Neuronal stem cell (in vitro differentiated cells): Measurements from ENCODE around the gene CLEC1B. TPM values are rescaled to one million over a fixed set of nuclear protein-coding genes. Genes with fewer than 3 reads are reported as not detected.

Experiments used
- DNase-seq: peaks from one replicate; pipeline ENCODE4 v3.0.0-alpha.2; 2013; ENCODE audit warnings: low spot score
- H2AFZ ChIP-seq: one replicate; pipeline ENCODE4 v1.6.1; 2013; ENCODE audit warnings: mild to moderate bottlenecking, low read length, inconsistent platforms
- H2AK5ac ChIP-seq: 2 replicates; pipeline ENCODE4 v1.6.1; 2013; ENCODE audit warnings: low read depth, mild to moderate bottlenecking, inconsistent platforms, low read length, moderate library complexity, mixed read lengths
- H2BK120ac ChIP-seq: 2 replicates; pipeline ENCODE4 v1.6.1; 2013; ENCODE audit warnings: low read depth, mild to moderate bottlenecking, inconsistent platforms, low read length, moderate library complexity, mixed read lengths
- H2BK12ac ChIP-seq: one replicate; pipeline ENCODE4 v1.6.1; 2013; ENCODE audit warnings: low read length, inconsistent platforms
- H2BK15ac ChIP-seq: 2 replicates; pipeline ENCODE4 v1.6.1; 2013; ENCODE audit warnings: mild to moderate bottlenecking, low read length, inconsistent platforms, mixed read lengths
- H2BK5ac ChIP-seq: one replicate; pipeline ENCODE4 v1.6.1; 2013; ENCODE audit warnings: inconsistent platforms, mild to moderate bottlenecking, low read length, moderate library complexity
- H3K14ac ChIP-seq: one replicate; pipeline ENCODE4 v1.6.1; 2013; ENCODE audit warnings: low read length, inconsistent platforms
- H3K18ac ChIP-seq: 2 replicates; pipeline ENCODE4 v1.6.1; 2013; ENCODE audit warnings: low read length, inconsistent platforms
- H3K23ac ChIP-seq: 2 replicates; pipeline ENCODE4 v1.6.1; 2013; ENCODE audit warnings: low read depth, mild to moderate bottlenecking, mixed read lengths, low read length, inconsistent platforms; ENCODE audit not compliant: poor library complexity
- H3K27ac ChIP-seq: replicated peaks from 3 replicates; pipeline ENCODE4 v1.5.1; 2013; ENCODE audit warnings: low read length, inconsistent platforms
- H3K27me3 ChIP-seq, 3 experiments: 2 replicates each; pipeline ENCODE4 v1.6.1; 2013; ENCODE audit warnings: low read length in 3 of 3, mild to moderate bottlenecking in 2 of 3, inconsistent platforms in 1 of 3, low read depth in 1 of 3, mixed read lengths in 1 of 3, moderate library complexity in 1 of 3; ENCODE audit not compliant: control insufficient read depth in 3 of 3, insufficient read depth in 3 of 3
- H3K36me3 ChIP-seq, 2 donors: replicated peaks in 1 of 2; 2 replicates each; pipeline ENCODE4 v1.6.1; 2013; ENCODE audit warnings: low read length in 2 of 2; ENCODE audit not compliant: control insufficient read depth in 2 of 2, insufficient read depth in 2 of 2
- H3K4ac ChIP-seq: 2 replicates; pipeline ENCODE4 v1.6.1; 2013; ENCODE audit warnings: inconsistent platforms, mild to moderate bottlenecking, low read length, moderate library complexity
- H3K4me1 ChIP-seq, 2 donors: 1 replicate in 1 of 2; 2 replicates in 1 of 2; pipeline ENCODE4 v1.6.1; 2013; ENCODE audit warnings: low read length in 2 of 2, low read depth in 1 of 2; ENCODE audit not compliant: control insufficient read depth in 2 of 2, insufficient read depth in 1 of 2
- H3K4me2 ChIP-seq: one replicate; pipeline ENCODE4 v1.6.1; 2013; ENCODE audit warnings: mild to moderate bottlenecking, low read length, inconsistent platforms; ENCODE audit not compliant: insufficient read depth, poor library complexity, severe bottlenecking
- H3K4me3 ChIP-seq, 2 donors: 2 replicates each; pipeline ENCODE4 v1.5.1; 2013; ENCODE audit warnings: low read length in 2 of 2, mild to moderate bottlenecking in 2 of 2, inconsistent platforms in 1 of 2, moderate library complexity in 1 of 2
- H3K79me1 ChIP-seq: one replicate; pipeline ENCODE4 v1.6.1; 2013; ENCODE audit warnings: low read depth, mild to moderate bottlenecking, inconsistent platforms, low read length, moderate library complexity
- H3K9ac ChIP-seq: one replicate; pipeline ENCODE4 v1.6.1; 2013; ENCODE audit warnings: mild to moderate bottlenecking, low read depth, low read length, inconsistent platforms; ENCODE audit not compliant: poor library complexity
- H3K9me3 ChIP-seq, 2 donors: replicated peaks in 1 of 2; 2 replicates each; pipeline versions ENCODE3 to v1.6.1; 2013; ENCODE audit warnings: low read length in 2 of 2, mild to moderate bottlenecking in 2 of 2, inconsistent platforms in 1 of 2, low read depth in 1 of 2, mixed read lengths in 1 of 2, moderate library complexity in 1 of 2; ENCODE audit not compliant: control insufficient read depth in 2 of 2, insufficient read depth in 1 of 2
- H4K8ac ChIP-seq: one replicate; pipeline ENCODE4 v1.6.1; 2013; ENCODE audit warnings: low read depth, mild to moderate bottlenecking, inconsistent platforms, low read length, moderate library complexity
- H4K91ac ChIP-seq: one replicate; pipeline ENCODE4 v1.6.1; 2013; ENCODE audit warnings: low read length, low read depth, mild to moderate bottlenecking, inconsistent platforms; ENCODE audit not compliant: poor library complexity
- WGBS, 2 donors: extraction: QIAGEN DNeasy Blood & Tissue Kit; methylation state at CpG; one replicate each; pipeline ENCODE4 v1.1.7; 2013; ENCODE audit warnings: missing lambda C conversion rate in 2 of 2, mixed read lengths in 1 of 2; ENCODE audit not compliant: insufficient read length in 2 of 2, insufficient replicate concordance in 1 of 2; ENCODE audit errors: extremely low coverage in 2 of 2; 5-methylcytosine and 5-hydroxymethylcytosine counted together
- polyA plus RNA-seq, 2 experiments: library from polyadenylated mRNA; stranded (reverse); fragments of 200-250 nt; gene quantifications; one replicate each; pipeline ENCODE4 v1.2.3, GENCODE V29; 2013

CLEC1B gene
- polyA plus RNA-seq (2013, experiment 1 of 2) = not detected
- polyA plus RNA-seq (2013, experiment 2 of 2) = not detected

GRCh38 chr12:9999016-9999415 is at the start of gene CLEC1B:
Gene CLEC1B, minus strand, starts transcription at chr12:9999121. Its CDS starts 21 bp downstream, at chr12:9999100.
- no peaks in the 10 kb centered on the region for H3K4me1 ChIP-seq
- H2BK15ac ChIP-seq = no peak within 1 kb of the TSS
- no peak within 1 kb of the TSS for H4K8ac ChIP-seq
- H3K79me1 ChIP-seq = no peaks in the 10 kb centered on the region
- H2AFZ ChIP-seq = no peak within 1 kb of the TSS
- H2BK12ac ChIP-seq = no peak within 1 kb of the TSS
- H3K14ac ChIP-seq = no peak within 1 kb of the TSS
- no peaks in the 10 kb centered on the region for H3K36me3 ChIP-seq
- H3K9me3 ChIP-seq = no peaks in the 10 kb centered on the region
- H2BK120ac ChIP-seq = no peak within 1 kb of the TSS
- H3K18ac ChIP-seq = no peak within 1 kb of the TSS
- no CpG with 5 or more reads among the region's 3 CpGs for WGBS, 2 donors
- H3K27me3 ChIP-seq = no peaks in the 10 kb centered on the region
- H2AK5ac ChIP-seq = no peak within 1 kb of the TSS
- no peak within 1 kb of the TSS for H3K4ac ChIP-seq
- no peak for DNase-seq
- H3K4me2 ChIP-seq = no peak within 1 kb of the TSS
- H2BK5ac ChIP-seq = no peak within 1 kb of the TSS
- H3K9ac ChIP-seq = no peak within 1 kb of the TSS
- no peak within 1 kb of the TSS for H3K4me3 ChIP-seq
- H4K91ac ChIP-seq = no peak within 1 kb of the TSS
- no peak within 1 kb of the TSS for H3K23ac ChIP-seq
- H3K27ac ChIP-seq = no peak within 1 kb of the TSS

DNA sequence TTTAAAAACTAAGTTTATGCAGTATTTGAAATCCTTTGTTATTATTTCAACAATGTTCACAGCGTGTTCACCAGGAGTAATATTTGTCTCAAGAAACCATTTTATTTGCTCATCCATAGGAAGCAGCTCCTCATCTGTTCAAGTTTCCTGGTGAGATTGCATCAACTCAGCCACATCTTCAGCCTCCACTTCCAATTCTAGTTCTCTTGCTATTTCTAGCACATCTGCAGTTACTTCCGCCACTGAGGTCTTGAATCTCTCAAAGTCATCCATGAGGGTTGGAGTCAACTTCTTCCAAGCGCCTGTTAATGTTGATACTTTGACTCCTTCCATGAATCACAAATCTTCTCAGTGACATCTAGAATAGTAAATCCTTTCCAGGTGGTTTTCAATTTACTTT is 49.6 kb upstream of the CLEC1B start:
- H3K4me3 ChIP-seq = no peak overlapping the region
- H2BK12ac ChIP-seq = no peak overlapping the region
- no peaks in the 10 kb centered on the region for H3K27me3 ChIP-seq
- no peaks in the 10 kb centered on the region for H3K4me1 ChIP-seq
- H2AK5ac ChIP-seq = no peak overlapping the region
- H3K4me2 ChIP-seq = no peak overlapping the region
- H3K18ac ChIP-seq = no peak overlapping the region
- H4K91ac ChIP-seq = no peak overlapping the region
- H3K27ac ChIP-seq = no peak overlapping the region
- H2BK120ac ChIP-seq = no peak overlapping the region
- no peaks in the 10 kb centered on the region for H3K36me3 ChIP-seq
- H3K9ac ChIP-seq = no peak overlapping the region
- H4K8ac ChIP-seq = no peak overlapping the region
- H3K23ac ChIP-seq = no peak overlapping the region
- no peaks in the 10 kb centered on the region for H3K79me1 ChIP-seq
- no peaks in the 10 kb centered on the region for H3K9me3 ChIP-seq
- DNase-seq = no peak
- no peak overlapping the region for H3K14ac ChIP-seq
- no peak overlapping the region for H2BK5ac ChIP-seq
- WGBS, 2 donors = no CpG with 5 or more reads among the region's 3 CpGs
- no peak overlapping the region for H3K4ac ChIP-seq
- no peak overlapping the region for H2BK15ac ChIP-seq
- H2AFZ ChIP-seq = no peak overlapping the region

- no peak overlapping the region for H2AFZ ChIP-seq
- H3K4me2 ChIP-seq = no peak overlapping the region
- no peak overlapping the region for H3K4me3 ChIP-seq
- H3K4me1 ChIP-seq = no peaks in the 10 kb centered on the region
- no peak overlapping the region for H4K8ac ChIP-seq
- H3K18ac ChIP-seq = no peak overlapping the region
- H3K27me3 ChIP-seq = no peaks in the 10 kb centered on the region
- H3K27ac ChIP-seq = no peak overlapping the region
- H3K14ac ChIP-seq = no peak overlapping the region
- H3K9me3 ChIP-seq = no peaks in the 10 kb centered on the region
- H3K36me3 ChIP-seq = no peaks in the 10 kb centered on the region
- no peak overlapping the region for H3K4ac ChIP-seq
- no peak overlapping the region for H3K23ac ChIP-seq
- no peak overlapping the region for H3K9ac ChIP-seq
- no peak overlapping the region for H4K91ac ChIP-seq
- no peak for DNase-seq
- H2AK5ac ChIP-seq = no peak overlapping the region
- H2BK15ac ChIP-seq = no peak overlapping the region
- H2BK5ac ChIP-seq = no peak overlapping the region
- H2BK120ac ChIP-seq = no peak overlapping the region
- H3K79me1 ChIP-seq = no peaks in the 10 kb centered on the region
- H2BK12ac ChIP-seq = no peak overlapping the region
These were observed 43.2 kb upstream of the CLEC1B start for GRCh38 chr12:10042167-10042566.

GRCh38 chr12:10033783-10034545 is 35.0 kb upstream of the CLEC1B start:
- no peak overlapping the region for H3K18ac ChIP-seq
- no peak overlapping the region for H2BK12ac ChIP-seq
- H3K36me3 ChIP-seq = no peaks in the 10 kb centered on the region
- no peak overlapping the region for H4K91ac ChIP-seq
- no peak overlapping the region for H3K14ac ChIP-seq
- no peak overlapping the region for H3K4ac ChIP-seq
- no peak overlapping the region for H2BK15ac ChIP-seq
- H2BK120ac ChIP-seq = no peak overlapping the region
- no peak overlapping the region for H3K27ac ChIP-seq
- no peak for DNase-seq
- no peaks in the 10 kb centered on the region for H3K27me3 ChIP-seq
- no peaks in the 10 kb centered on the region for H3K79me1 ChIP-seq
- no peaks in the 10 kb centered on the region for H3K9me3 ChIP-seq
- H3K4me2 ChIP-seq = no peak overlapping the region
- no peak overlapping the region for H3K4me3 ChIP-seq
- H3K9ac ChIP-seq = no peak overlapping the region
- WGBS, 2 donors = no CpG with 5 or more reads among the region's 1 CpG
- no peak overlapping the region for H3K23ac ChIP-seq
- H3K4me1 ChIP-seq = no peaks in the 10 kb centered on the region
- H2AK5ac ChIP-seq = no peak overlapping the region
- no peak overlapping the region for H4K8ac ChIP-seq
- no peak overlapping the region for H2BK5ac ChIP-seq
- H2AFZ ChIP-seq = no peak overlapping the region
